Liver (tissue), 3 donors: Measurements from ENCODE around the gene ACTL10.

Source experiments
- ATF3 ChIP-seq: IDR thresholded peaks from 2 replicates; pipeline ENCODE4 v1.6.1; 2016; ENCODE audit warnings: antibody characterized with exemption
- EGR1 ChIP-seq, 2 donors: IDR thresholded peaks; 2 replicates each; pipeline ENCODE4 v1.6.1; 2016 to 2018; ENCODE audit warnings: antibody characterized with exemption in 2 of 2, low read depth in 2 of 2
- FOXA2 ChIP-seq: IDR thresholded peaks from 2 replicates; pipeline ENCODE4 v1.6.1; 2016; ENCODE audit warnings: antibody characterized with exemption
- JUND ChIP-seq, 2 donors: IDR thresholded peaks; 2 replicates each; pipeline ENCODE4 v1.6.1; 2016; ENCODE audit warnings: antibody characterized with exemption in 2 of 2
- MAX ChIP-seq: IDR thresholded peaks from 2 replicates; pipeline ENCODE4 v1.6.1; 2016; ENCODE audit warnings: antibody characterized with exemption
- RAD21 ChIP-seq, 2 donors: IDR thresholded peaks; 2 replicates each; pipeline ENCODE4 v1.6.1; 2016; ENCODE audit warnings: antibody characterized with exemption in 2 of 2, mild to moderate bottlenecking in 2 of 2
- RXRA ChIP-seq, 2 donors: IDR thresholded peaks; 2 replicates each; pipeline ENCODE4 v1.6.1; 2017 to 2018; ENCODE audit warnings: antibody characterized with exemption in 2 of 2, mild to moderate bottlenecking in 1 of 2
- TAF1 ChIP-seq: conservative IDR thresholded peaks from 2 replicates; pipeline ENCODE4 v1.6.1; 2016; ENCODE audit warnings: antibody characterized with exemption, mild to moderate bottlenecking
- YY1 ChIP-seq: IDR thresholded peaks from 2 replicates; pipeline ENCODE4 v1.6.1; 2016; ENCODE audit warnings: antibody characterized with exemption, mild to moderate bottlenecking
- TF ChIP-seq, protein P1 (sequence below): IDR thresholded peaks from 2 replicates; pipeline ENCODE4 v1.6.1; 2016; ENCODE audit warnings: antibody characterized with exemption, mild to moderate bottlenecking
- TF ChIP-seq, protein P2 (sequence below): fragments of 150-350 bp; IDR thresholded peaks from 2 replicates; pipeline ENCODE4 v1.5.1; 2017; ENCODE audit warnings: improper control_type of control experiment, low read depth, low read length; ENCODE audit not compliant: missing input control
- donor health status: healthy.
- donor health status: healthy.

DNA sequence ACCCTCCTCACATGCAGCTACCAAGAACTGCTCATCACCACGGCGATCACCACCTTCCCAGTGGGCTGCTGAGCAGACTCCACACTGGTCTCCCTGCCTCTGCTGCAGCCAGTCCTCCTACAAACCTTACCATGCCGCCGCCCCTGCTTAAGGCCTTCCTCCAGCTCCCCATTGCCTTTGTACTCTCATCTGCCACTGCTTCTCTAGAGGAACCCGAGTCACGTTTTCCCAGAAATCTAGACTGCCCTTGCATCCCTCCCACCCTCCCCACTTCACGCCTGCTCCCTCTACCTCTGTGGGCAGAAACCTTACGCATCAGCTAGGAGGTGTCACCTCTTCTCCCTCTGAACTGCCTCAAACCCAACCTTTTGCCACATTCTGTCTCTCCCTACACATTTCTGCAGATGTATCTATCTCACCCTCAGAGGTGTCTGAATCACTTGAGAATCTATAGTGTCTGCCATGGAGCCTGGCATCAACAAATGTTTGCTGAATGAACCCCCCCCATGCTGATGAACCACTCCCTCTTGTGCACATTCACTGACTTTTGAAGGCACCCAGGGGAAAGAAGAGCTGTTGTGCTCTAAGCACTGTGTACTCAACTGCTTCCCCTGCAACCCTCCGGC, 15.1 kb downstream of the ACTL10 start:
- TF ChIP-seq, protein P1, sequence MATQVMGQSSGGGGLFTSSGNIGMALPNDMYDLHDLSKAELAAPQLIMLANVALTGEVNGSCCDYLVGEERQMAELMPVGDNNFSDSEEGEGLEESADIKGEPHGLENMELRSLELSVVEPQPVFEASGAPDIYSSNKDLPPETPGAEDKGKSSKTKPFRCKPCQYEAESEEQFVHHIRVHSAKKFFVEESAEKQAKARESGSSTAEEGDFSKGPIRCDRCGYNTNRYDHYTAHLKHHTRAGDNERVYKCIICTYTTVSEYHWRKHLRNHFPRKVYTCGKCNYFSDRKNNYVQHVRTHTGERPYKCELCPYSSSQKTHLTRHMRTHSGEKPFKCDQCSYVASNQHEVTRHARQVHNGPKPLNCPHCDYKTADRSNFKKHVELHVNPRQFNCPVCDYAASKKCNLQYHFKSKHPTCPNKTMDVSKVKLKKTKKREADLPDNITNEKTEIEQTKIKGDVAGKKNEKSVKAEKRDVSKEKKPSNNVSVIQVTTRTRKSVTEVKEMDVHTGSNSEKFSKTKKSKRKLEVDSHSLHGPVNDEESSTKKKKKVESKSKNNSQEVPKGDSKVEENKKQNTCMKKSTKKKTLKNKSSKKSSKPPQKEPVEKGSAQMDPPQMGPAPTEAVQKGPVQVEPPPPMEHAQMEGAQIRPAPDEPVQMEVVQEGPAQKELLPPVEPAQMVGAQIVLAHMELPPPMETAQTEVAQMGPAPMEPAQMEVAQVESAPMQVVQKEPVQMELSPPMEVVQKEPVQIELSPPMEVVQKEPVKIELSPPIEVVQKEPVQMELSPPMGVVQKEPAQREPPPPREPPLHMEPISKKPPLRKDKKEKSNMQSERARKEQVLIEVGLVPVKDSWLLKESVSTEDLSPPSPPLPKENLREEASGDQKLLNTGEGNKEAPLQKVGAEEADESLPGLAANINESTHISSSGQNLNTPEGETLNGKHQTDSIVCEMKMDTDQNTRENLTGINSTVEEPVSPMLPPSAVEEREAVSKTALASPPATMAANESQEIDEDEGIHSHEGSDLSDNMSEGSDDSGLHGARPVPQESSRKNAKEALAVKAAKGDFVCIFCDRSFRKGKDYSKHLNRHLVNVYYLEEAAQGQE = no peak
- TF ChIP-seq, protein P2, sequence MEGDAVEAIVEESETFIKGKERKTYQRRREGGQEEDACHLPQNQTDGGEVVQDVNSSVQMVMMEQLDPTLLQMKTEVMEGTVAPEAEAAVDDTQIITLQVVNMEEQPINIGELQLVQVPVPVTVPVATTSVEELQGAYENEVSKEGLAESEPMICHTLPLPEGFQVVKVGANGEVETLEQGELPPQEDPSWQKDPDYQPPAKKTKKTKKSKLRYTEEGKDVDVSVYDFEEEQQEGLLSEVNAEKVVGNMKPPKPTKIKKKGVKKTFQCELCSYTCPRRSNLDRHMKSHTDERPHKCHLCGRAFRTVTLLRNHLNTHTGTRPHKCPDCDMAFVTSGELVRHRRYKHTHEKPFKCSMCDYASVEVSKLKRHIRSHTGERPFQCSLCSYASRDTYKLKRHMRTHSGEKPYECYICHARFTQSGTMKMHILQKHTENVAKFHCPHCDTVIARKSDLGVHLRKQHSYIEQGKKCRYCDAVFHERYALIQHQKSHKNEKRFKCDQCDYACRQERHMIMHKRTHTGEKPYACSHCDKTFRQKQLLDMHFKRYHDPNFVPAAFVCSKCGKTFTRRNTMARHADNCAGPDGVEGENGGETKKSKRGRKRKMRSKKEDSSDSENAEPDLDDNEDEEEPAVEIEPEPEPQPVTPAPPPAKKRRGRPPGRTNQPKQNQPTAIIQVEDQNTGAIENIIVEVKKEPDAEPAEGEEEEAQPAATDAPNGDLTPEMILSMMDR = no peak
- TF ChIP-seq YY1 (no peak), ATF3 (no peak), MAX (no peak), JUND (IDR thresholded peaks at IDR 0.05) (no peak), EGR1 (IDR thresholded peaks at IDR 0.05; ENCODE audit: low read depth in 2 of 2) (no peak), RXRA (IDR thresholded peaks at IDR 0.05) (no peak), TAF1 (no peak), RAD21 (IDR thresholded peaks at IDR 0.05) (no peak), FOXA2 (no peak)
